Motor neuron (in vitro differentiated cells): ENCODE data around the gene VPS41. TPM values are rescaled to one million over a fixed set of nuclear protein-coding genes. Genes with fewer than 3 reads are reported as not detected.
"Not testable (repeated sequence)": the region's sequence is repeated elsewhere in the genome, so short reads cannot be mapped to it uniquely, and the experiment has no call there.

ENCODE experiments used
- ATAC-seq, 8 experiments: fragments of 200-7000 bp; cut with Tn5 transposase; replicated peaks in 6 of 8; 2 replicates each; pipeline ENCODE4 v1.8.0; 2021; ENCODE audit warnings: mild to moderate bottlenecking in 8 of 8, moderate library complexity in 8 of 8
- H3K27ac ChIP-seq, 2 donors: fragments of 250-450 bp; sonication (Bioruptor Pico); 2 replicates each; pipeline ENCODE4 v1.9.0; 2021; ENCODE audit warnings: antibody characterized with exemption in 2 of 2, mild to moderate bottlenecking in 2 of 2, moderate library complexity in 1 of 2
- H3K4me1 ChIP-seq, 2 donors: fragments of 250-450 bp; sonication (Bioruptor Pico); replicated peaks in 1 of 2; 2 replicates each; pipeline ENCODE4 v1.6.1; 2021; ENCODE audit warnings: antibody characterized with exemption in 2 of 2, mild to moderate bottlenecking in 2 of 2, moderate library complexity in 1 of 2
- H3K4me3 ChIP-seq, 5 donors: fragments of 250-450 bp; sonication (Bioruptor Pico); 2 replicates each; pipeline ENCODE4 v1.9.0; 2021; ENCODE audit warnings: antibody characterized with exemption in 5 of 5, mild to moderate bottlenecking in 5 of 5, moderate library complexity in 4 of 5
- WGBS, 10 experiments: fragments of 450-650 bp; shearing (Covaris generic); methylation state at CpG; one replicate each; pipeline ENCODE4 v1.0.0; 2022; 5-methylcytosine and 5-hydroxymethylcytosine counted together
- in situ Hi-C, 9 experiments: fragments of 400-800 bp; cut with MboI; loops; one replicate each; pipeline ENCODE4 v1.15.0; 2021; ENCODE audit warnings: low sequenced_read_pairs in 9 of 9, low pct_unique_long_range_greater_than_20kb in 2 of 9; ENCODE audit not compliant: unreplicated experiment in 9 of 9
- total RNA-seq, 8 experiments: library from RNA; unstranded; fragments of 300-600 nt; gene quantifications; 2 replicates each; pipeline versions ENCODE4 v1.2.3 to v1.2.4, GENCODE V29; 2022

VPS41 gene
- total RNA-seq, 8 experiments from 2014 or later = 32.6 to 68.3 (median 52.4) TPM

- in situ Hi-C loops = no loop called here
- Histone ChIP-seq H3K4me3 (no peak overlapping the region), H3K4me1 (peaks cover 0 to 9% of the 10 kb centered on the region in 2 donors), H3K27ac (no peak overlapping the region)
- WGBS, 10 experiments = 10 to 100% (median 86%) methylated on average over 1 to 3 of the region's 3 CpGs; no CpG with 5 or more reads in 2 of the 10 experiments
- no peak for ATAC-seq
Observed at GRCh38 chr7:38870147-38870546, 38.8 kb downstream of the VPS41 start.

GRCh38 chr7:38863601-38864291 is 45.2 kb downstream of the VPS41 start:
- peak in 3 of 8 experiments; percentile 20 to 57 (median 25) for ATAC-seq
- Histone ChIP-seq H3K4me3 (no peak overlapping the region), H3K27ac (no peak overlapping the region), H3K4me1 (peaks cover 13 to 31% of the 10 kb centered on the region in 2 donors)
- in situ Hi-C loops = no loop called here
- WGBS, 10 experiments = 52 to 100% (median 85%) methylated on average over 2 to 7 of the region's 7 CpGs

GRCh38 chr7:38862666-38863065 is 46.3 kb downstream of the VPS41 start:
- WGBS, 10 experiments = 0 to 92% (median 20%) methylated on average over 1 to 3 of the region's 3 CpGs; no CpG with 5 or more reads in 1 of the 10 experiments
- H3K4me1 ChIP-seq = peaks cover 13 to 31% of the 10 kb centered on the region in 2 donors

GRCh38 chr7:38858259-38858884 is 50.6 kb downstream of the VPS41 start:
- peak in 7 of 8 experiments; percentile 14 to 91 (median 74) for ATAC-seq
- 16 to 100% (median 91%) methylated on average over 1 to 5 of the region's 5 CpGs for WGBS, 10 experiments

More at GRCh38 chr7:38862666-38863065, 46.3 kb downstream of the VPS41 start:
- Histone ChIP-seq H3K27ac (no peak overlapping the region), H3K4me3 (no peak overlapping the region)
- in situ Hi-C loops = no loop called here
- ATAC-seq = peak in 5 of 8 experiments; percentile 88 to 99 (median 98)

GRCh38 chr7:38855867-38856266 is 53.1 kb downstream of the VPS41 start:
- peaks cover 0 to 2% of the 10 kb centered on the region in 2 donors for H3K4me1 ChIP-seq
- H3K4me3 ChIP-seq = no peak overlapping the region
- H3K27ac ChIP-seq = no peak overlapping the region
- 60 to 100% (median 100%) methylated on average over 1 to 2 of the region's 2 CpGs; no CpG with 5 or more reads in 3 of the 10 experiments for whole genome bisulfite sequencing, 10 experiments
- in situ Hi-C loops = no loop called here
- ATAC-seq = peak in 3 of 8 experiments; percentile 30 to 84 (median 58)

More at GRCh38 chr7:38858259-38858884, 50.6 kb downstream of the VPS41 start:
- in situ Hi-C loops = no loop called here
- peaks cover 10 to 23% of the 10 kb centered on the region in 2 donors for H3K4me1 ChIP-seq
- no peak overlapping the region for H3K27ac ChIP-seq
- H3K4me3 ChIP-seq = no peak overlapping the region

GRCh38 chr7:38855386-38855785 is 53.6 kb downstream of the VPS41 start:
- H3K4me1 ChIP-seq = peaks cover 0 to 4% of the 10 kb centered on the region in 2 donors
- ATAC-seq = no peak
- in situ Hi-C loops = no loop called here
- no peak overlapping the region for H3K27ac ChIP-seq
- H3K4me3 ChIP-seq = no peak overlapping the region
- 33 to 100% (median 85%) methylated on average over 1 to 4 of the region's 4 CpGs for WGBS, 10 experiments

GRCh38 chr7:38854947-38855346 is 54.0 kb downstream of the VPS41 start:
- H3K27ac ChIP-seq, ATAC-seq, H3K4me3 ChIP-seq, H3K4me1 ChIP-seq, in situ Hi-C loops: not testable (repeated sequence)
- WGBS, 10 experiments = 83 to 100% (median 95%) methylated on average over 2 to 7 of the region's 7 CpGs

- Histone ChIP-seq H3K27ac (no peak overlapping the region), H3K4me1 (peaks cover 0 to 4% of the 10 kb centered on the region in 2 donors), H3K4me3 (no peak overlapping the region)
- no peak for ATAC-seq
- 50 to 94% (median 60%) methylated on average over 1 to 2 of the region's 2 CpGs for WGBS, 10 experiments
- in situ Hi-C loops = no loop called here
Observed at GRCh38 chr7:38851321-38851720, 57.7 kb downstream of the VPS41 start.

GRCh38 chr7:38846280-38846679 is 62.7 kb downstream of the VPS41 start:
- in situ Hi-C loops = no loop called here
- Histone ChIP-seq H3K4me3 (no peak overlapping the region), H3K4me1 (peaks cover 5 to 18% of the 10 kb centered on the region in 2 donors), H3K27ac (no peak overlapping the region)
- peak in 4 of 8 experiments; percentile 51 to 97 (median 64) for ATAC-seq
- 40 to 93% (median 80%) methylated on average over 1 to 7 of the region's 7 CpGs for WGBS, 10 experiments

GRCh38 chr7:38844952-38845563 is 63.9 kb downstream of the VPS41 start:
- Histone ChIP-seq H3K27ac (no peak overlapping the region), H3K4me1 (peaks cover 5 to 13% of the 10 kb centered on the region in 2 donors), H3K4me3 (no peak overlapping the region)
- in situ Hi-C loops = no loop called here
- no peak for ATAC-seq
- 40 to 100% (median 90%) methylated on average over 2 to 8 of the region's 8 CpGs; no CpG with 5 or more reads in 1 of the 10 experiments for WGBS, 10 experiments

GRCh38 chr7:38842746-38843145 is 66.2 kb downstream of the VPS41 start:
- ATAC-seq = peak in 3 of 8 experiments; percentile 19 to 32 (median 31)
- 33 to 100% (median 57%) methylated on average over 1 of the region's 1 CpG; no CpG with 5 or more reads in 3 of the 10 experiments for WGBS, 10 experiments
- Histone ChIP-seq H3K4me3 (no peak overlapping the region), H3K27ac (no peak overlapping the region), H3K4me1 (peaks cover 9 to 29% of the 10 kb centered on the region in 2 donors)
- in situ Hi-C loops = no loop called here

- WGBS, 10 experiments = 36 to 100% (median 89%) methylated on average over 1 to 2 of the region's 2 CpGs
- in situ Hi-C loops = no loop called here
- H3K4me1 ChIP-seq = peaks cover 9 to 37% of the 10 kb centered on the region in 2 donors
- peak in 1 of 8 experiments; percentile 31 for ATAC-seq
- H3K4me3 ChIP-seq = no peak overlapping the region
- no peak overlapping the region for H3K27ac ChIP-seq
Observed at GRCh38 chr7:38840736-38841460, 68.1 kb downstream of the VPS41 start.
